ENCODE results near the gene RNASE7. TPM values are rescaled to one million over a fixed set of nuclear protein-coding genes. Genes with fewer than 3 reads are reported as not detected.

Gene RNASE7
- total and polyA plus RNA-seq, 2 donors from 2014 or later = not detected

DNA sequence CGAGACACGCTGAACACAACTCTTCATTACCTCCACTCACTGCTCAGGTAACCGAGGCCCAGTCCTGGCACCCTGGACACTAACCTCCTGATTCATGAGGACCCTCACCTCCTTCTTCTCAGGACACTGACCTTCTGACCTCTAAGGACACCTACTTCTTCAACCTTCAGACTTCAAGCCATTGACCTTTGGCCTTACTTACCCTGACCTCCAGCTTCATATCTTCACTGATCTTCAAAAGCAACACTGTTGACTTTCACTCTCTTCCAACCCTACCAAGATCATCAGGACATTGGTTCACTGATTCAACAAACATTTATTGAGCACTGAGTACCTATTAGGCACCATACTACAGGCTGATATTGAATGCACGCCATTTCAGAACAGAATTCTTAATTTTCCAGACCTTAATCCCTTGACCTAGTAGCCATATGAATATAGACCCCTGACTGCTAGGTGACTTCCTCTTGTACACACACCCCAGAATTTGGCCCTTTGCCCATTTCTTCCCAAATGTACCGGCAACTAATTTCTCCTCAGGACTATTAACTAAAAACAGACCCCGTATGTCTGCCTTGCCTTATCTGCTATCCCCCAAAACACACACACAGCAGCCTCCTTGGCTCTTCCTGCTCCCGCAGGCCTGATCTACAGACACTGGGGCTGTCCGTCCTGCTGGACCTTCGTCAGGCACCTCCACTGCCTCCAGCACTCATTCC is 33.7 kb downstream of the RNASE7 start:
- FAIRE-seq (no peak), DNase-seq (no peak)
- intact Hi-C loops (cut with DNase I) = no loop called here
- no peak overlapping the region for H3K4me3 ChIP-seq (ENCODE audit: low read length in 3 of 3)
- peaks cover 23 to 48% (median 29%) of the 10 kb centered on the region in 3 donors for H3K36me3 ChIP-seq (ENCODE audit: control insufficient read depth in 2 of 3, insufficient read depth in 3 of 3, low read length in 3 of 3)
- TF ChIP-seq, protein P1, sequence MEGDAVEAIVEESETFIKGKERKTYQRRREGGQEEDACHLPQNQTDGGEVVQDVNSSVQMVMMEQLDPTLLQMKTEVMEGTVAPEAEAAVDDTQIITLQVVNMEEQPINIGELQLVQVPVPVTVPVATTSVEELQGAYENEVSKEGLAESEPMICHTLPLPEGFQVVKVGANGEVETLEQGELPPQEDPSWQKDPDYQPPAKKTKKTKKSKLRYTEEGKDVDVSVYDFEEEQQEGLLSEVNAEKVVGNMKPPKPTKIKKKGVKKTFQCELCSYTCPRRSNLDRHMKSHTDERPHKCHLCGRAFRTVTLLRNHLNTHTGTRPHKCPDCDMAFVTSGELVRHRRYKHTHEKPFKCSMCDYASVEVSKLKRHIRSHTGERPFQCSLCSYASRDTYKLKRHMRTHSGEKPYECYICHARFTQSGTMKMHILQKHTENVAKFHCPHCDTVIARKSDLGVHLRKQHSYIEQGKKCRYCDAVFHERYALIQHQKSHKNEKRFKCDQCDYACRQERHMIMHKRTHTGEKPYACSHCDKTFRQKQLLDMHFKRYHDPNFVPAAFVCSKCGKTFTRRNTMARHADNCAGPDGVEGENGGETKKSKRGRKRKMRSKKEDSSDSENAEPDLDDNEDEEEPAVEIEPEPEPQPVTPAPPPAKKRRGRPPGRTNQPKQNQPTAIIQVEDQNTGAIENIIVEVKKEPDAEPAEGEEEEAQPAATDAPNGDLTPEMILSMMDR (IDR thresholded peaks at IDR 0.05; ENCODE audit: borderline replicate concordance, extremely low read depth, insufficient read depth) = no peak
- peaks cover 0 to 6% (median 0%) of the 10 kb centered on the region in 3 donors for H3K4me1 ChIP-seq (ENCODE audit: control insufficient read depth in 2 of 3, insufficient read depth in 2 of 3, low read depth in 1 of 3, low read length in 3 of 3)
- H3K27ac ChIP-seq (ENCODE audit: low read depth in 2 of 2, low read length in 2 of 2) = no peak overlapping the region
- no peak overlapping the region for H3K9ac ChIP-seq (ENCODE audit: low read length in 3 of 3)
- H3K9me3 ChIP-seq (ENCODE audit: control insufficient read depth in 2 of 3, insufficient read depth in 1 of 3, low read length in 3 of 3) = no peaks in the 10 kb centered on the region
- H3K27me3 ChIP-seq (ENCODE audit: control insufficient read depth, insufficient read depth, low read length) = no peaks in the 10 kb centered on the region

DNA sequence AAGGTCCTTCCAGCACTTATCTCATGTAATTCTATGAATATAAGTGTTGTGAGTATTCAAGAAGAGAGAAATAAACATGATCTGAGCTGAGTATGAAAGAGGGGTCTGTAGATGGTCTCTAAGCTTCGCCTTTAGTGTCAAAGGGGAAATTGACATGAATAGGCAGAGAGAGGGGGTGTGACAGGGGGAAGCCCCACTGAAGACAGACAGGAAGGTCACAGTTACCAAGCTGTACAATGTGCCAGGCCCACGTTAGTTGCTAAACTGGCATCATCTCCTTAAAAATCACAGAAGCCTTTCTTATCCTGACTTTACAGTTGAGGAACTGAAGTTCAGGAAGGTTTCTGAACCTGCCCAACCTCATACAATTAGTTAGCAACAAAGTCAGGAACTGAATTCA is 35.5 kb downstream of the RNASE7 start:
- no peak for FAIRE-seq
- intact Hi-C loops (cut with DNase I) = no loop called here

DNA sequence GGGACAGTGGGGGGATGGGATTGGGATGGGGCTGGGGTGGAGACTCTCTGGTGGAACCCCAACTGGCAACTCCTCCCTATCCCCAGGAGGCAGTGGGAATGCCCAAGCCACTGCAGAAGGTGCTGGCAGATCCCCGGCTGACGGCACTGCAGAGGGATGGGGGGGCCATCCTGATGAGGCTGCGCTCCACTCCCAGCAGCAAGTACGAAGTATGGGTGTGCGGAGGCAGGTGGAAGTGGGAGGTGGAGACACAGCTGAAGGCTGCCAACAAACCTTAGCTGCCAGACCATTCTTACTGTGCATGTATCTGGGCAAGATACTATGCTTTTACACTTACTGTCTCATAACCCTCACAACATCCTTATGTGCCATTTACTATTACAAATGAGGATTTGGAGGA is 36.1 kb downstream of the RNASE7 start:
- Histone ChIP-seq H3K9me3 (ENCODE audit: control insufficient read depth in 2 of 3, insufficient read depth in 1 of 3, low read length in 3 of 3) (no peaks in the 10 kb centered on the region), H3K4me1 (ENCODE audit: control insufficient read depth in 2 of 3, insufficient read depth in 2 of 3, low read depth in 1 of 3, low read length in 3 of 3) (peaks cover 0 to 1% (median 0%) of the 10 kb centered on the region in 3 donors), H3K27ac (ENCODE audit: low read depth in 2 of 2, low read length in 2 of 2) (no peak overlapping the region), H3K36me3 (ENCODE audit: control insufficient read depth in 2 of 3, insufficient read depth in 3 of 3, low read length in 3 of 3) (peaks cover 23 to 55% (median 30%) of the 10 kb centered on the region in 3 donors), H3K9ac (ENCODE audit: low read length in 3 of 3) (no peak overlapping the region), H3K4me3 (ENCODE audit: low read length in 3 of 3) (no peak overlapping the region), H3K27me3 (ENCODE audit: control insufficient read depth, insufficient read depth, low read length) (no peaks in the 10 kb centered on the region)
- DNase-seq (no peak), FAIRE-seq (no peak)
- TF ChIP-seq, protein P1 (IDR thresholded peaks at IDR 0.05; ENCODE audit: borderline replicate concordance, extremely low read depth, insufficient read depth) = no peak
- intact Hi-C loops (cut with DNase I) = no loop called here

More for the DNA sequence above, 35.5 kb downstream of the RNASE7 start:
- H3K27me3 ChIP-seq (ENCODE audit: control insufficient read depth, insufficient read depth, low read length) = no peaks in the 10 kb centered on the region
- H3K36me3 ChIP-seq (ENCODE audit: control insufficient read depth in 2 of 3, insufficient read depth in 3 of 3, low read length in 3 of 3) = peaks cover 23 to 56% (median 32%) of the 10 kb centered on the region in 3 donors
- no peak for DNase-seq
- H3K27ac ChIP-seq (ENCODE audit: low read depth in 2 of 2, low read length in 2 of 2) = no peak overlapping the region
- peaks cover 0 to 3% (median 0%) of the 10 kb centered on the region in 3 donors for H3K4me1 ChIP-seq (ENCODE audit: control insufficient read depth in 2 of 3, insufficient read depth in 2 of 3, low read depth in 1 of 3, low read length in 3 of 3)
- no peak overlapping the region for H3K4me3 ChIP-seq (ENCODE audit: low read length in 3 of 3)
- H3K9me3 ChIP-seq (ENCODE audit: control insufficient read depth in 2 of 3, insufficient read depth in 1 of 3, low read length in 3 of 3) = no peaks in the 10 kb centered on the region
- TF ChIP-seq, protein P1 (IDR thresholded peaks at IDR 0.05; ENCODE audit: borderline replicate concordance, extremely low read depth, insufficient read depth) = no peak
- H3K9ac ChIP-seq (ENCODE audit: low read length in 3 of 3) = no peak overlapping the region
